Measurements from ENCODE around the gene PKDCC. TPM values are rescaled to one million over a fixed set of nuclear protein-coding genes. Genes with fewer than 3 reads are reported as not detected.

The PKDCC gene
- total and polyA plus RNA-seq, 10 of the 15 experiments (the other 5 are each of a cell fraction or from before 2014, with no cell fraction given) = 0.13 to 10.2 (median 2.3) TPM

DNA sequence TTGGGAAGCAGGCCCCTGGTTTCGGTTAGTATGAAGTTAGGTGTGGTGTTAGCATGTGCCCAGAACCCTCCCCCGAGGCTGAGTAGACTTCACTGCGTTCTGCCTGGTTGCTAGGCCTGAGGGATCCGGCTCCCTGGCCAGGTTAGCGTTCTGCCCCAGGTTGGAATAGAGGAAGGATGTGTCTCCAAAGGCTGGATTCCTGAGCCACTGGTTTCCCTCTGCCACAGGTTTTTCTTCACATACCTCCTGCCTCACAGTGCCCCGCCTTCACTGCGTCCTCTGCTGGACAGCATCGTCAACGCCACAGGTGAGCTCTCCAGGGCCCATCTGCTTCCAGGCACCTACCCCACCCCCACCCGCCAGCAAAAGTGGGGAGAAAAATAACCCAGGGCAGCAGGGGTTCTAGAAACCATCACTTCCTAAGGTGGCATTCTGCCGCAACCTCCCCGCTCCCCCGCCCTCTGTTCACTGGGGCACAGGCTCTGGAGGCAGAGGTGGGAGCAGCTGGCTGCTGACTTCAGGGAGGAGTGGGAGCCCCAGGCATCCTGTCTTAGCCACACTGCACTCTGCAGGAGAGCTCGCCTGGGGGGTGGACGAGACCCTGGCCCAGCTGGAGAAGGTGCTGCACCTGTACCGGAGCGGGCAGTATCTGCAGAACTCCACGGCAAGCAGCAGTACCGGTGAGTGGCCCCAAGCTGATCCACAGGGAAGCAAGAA, 7.1 kb downstream of the PKDCC start (continued):
- no peak for TF ChIP-seq SUZ12 (IDR thresholded peaks at IDR 0.05; ENCODE audit: unreplicated experiment)

DNA sequence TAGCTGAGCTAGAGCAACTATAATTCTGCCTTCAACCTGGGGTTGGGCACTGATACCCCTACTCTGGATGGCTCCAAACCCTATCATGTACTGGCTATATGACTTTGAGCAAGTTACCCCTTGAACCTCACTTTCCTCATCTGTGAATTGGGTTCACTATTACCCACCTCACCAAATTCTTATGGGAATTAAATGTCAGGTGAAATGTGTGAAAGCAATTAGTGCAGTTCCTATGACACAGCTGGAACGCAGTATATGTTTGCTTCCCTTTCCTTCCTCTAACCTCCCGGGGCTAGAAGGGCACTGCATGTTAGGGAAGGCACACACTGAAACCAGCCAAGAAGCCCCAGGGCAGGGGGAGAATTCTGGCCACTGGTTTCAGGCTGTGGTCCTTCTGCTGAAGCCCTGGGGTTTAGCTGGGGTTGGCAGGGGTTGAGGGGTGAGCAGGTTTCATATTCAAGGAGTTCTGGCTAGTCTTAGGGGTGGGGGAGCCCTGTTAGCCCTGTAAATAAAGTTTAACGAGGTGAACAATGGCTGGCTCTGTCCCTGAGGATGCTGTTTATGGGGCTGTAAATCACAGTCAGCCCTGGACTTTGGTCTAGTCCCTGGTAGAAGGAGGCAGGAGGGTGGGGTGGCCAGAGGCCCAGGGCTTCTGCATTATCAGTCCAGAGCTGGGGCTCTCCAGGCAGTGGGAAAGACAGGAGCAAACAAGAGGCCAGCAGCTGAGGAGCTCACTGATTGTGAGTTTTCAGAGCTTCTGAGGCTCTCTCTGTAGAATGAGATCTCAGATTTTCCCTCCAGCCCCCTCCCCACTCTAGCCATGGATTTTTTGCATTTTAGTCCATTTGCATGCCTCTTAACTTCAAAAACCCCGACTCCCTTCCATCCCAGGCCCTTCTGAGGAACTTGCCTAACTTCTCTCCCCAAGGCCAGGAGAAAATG, 8.0 kb downstream of the PKDCC start:
- DNase-seq (ENCODE audit: low read depth, low spot score) = no peak

More for the DNA sequence above, 8.0 kb downstream of the PKDCC start:
- Histone ChIP-seq H3K27me3 (replicated peaks in 1 of 2; ENCODE audit: control insufficient read depth in 2 of 2, insufficient read depth in 2 of 2, low read length in 1 of 2) (peaks cover 3% of the 10 kb centered on the region in 2 experiments; a peak in 3 of 4 replicates), H3K27ac (ENCODE audit: control insufficient read depth, insufficient read depth) (no peak overlapping the region), H3K4me1 (ENCODE audit: control insufficient read depth, insufficient read depth, low read length) (no peaks in the 10 kb centered on the region), H2AFZ (ENCODE audit: control insufficient read depth, low read depth, low read length) (no peak overlapping the region), H3K36me3 (ENCODE audit: control insufficient read depth in 2 of 2, insufficient read depth in 2 of 2, low read length in 1 of 2) (no peaks in the 10 kb centered on the region), H3K9me3 (replicated peaks; ENCODE audit: control insufficient read depth, insufficient read depth, low read length) (no peaks in the 10 kb centered on the region), H3K79me2 (ENCODE audit: control insufficient read depth, insufficient read depth, low read length) (no peaks in the 10 kb centered on the region), H3K9ac (ENCODE audit: control insufficient read depth, insufficient read depth, low read length) (no peak overlapping the region), H3K4me2 (ENCODE audit: control insufficient read depth, insufficient read depth) (no peak overlapping the region), H3K4me3 (no peak overlapping the region), H4K20me1 (ENCODE audit: control insufficient read depth, insufficient read depth) (no peaks in the 10 kb centered on the region)
- in situ Hi-C loops (cut with MboI) = no loop called here
- BruUV-seq (replicated peaks) = no TSS peak
- no peak for ATAC-seq
- POLR2A ChIA-PET = no interaction called here
- intact Hi-C loops (cut with micrococcal nuclease; ENCODE audit: unreplicated experiment) = no loop called here
- CTCF ChIA-PET = interaction anchor here (1.3 kb wide), 1 partner anchor 186 kb away, joined by 3 read pairs; no protein-coding TSS in a partner anchor
- SMC1A ChIA-PET (ENCODE audit: uncharacterized antibody, unreplicated experiment) = interaction anchor here (1.0 kb wide), 1 partner anchor 184 kb away, joined by 3 read pairs; no protein-coding TSS in a partner anchor
- no peak for TF ChIP-seq FOXK2 (IDR thresholded peaks at IDR 0.05)
- no peak for TF ChIP-seq BACH1 (IDR thresholded peaks at IDR 0.05; ENCODE audit: borderline replicate concordance)
- no peak for TF ChIP-seq CBX5 (IDR thresholded peaks at IDR 0.05; ENCODE audit: low read depth)
- no peak for TF ChIP-seq POLR2AphosphoS5 (IDR thresholded peaks at IDR 0.05; ENCODE audit: low read length)
- TF ChIP-seq, protein P1, sequence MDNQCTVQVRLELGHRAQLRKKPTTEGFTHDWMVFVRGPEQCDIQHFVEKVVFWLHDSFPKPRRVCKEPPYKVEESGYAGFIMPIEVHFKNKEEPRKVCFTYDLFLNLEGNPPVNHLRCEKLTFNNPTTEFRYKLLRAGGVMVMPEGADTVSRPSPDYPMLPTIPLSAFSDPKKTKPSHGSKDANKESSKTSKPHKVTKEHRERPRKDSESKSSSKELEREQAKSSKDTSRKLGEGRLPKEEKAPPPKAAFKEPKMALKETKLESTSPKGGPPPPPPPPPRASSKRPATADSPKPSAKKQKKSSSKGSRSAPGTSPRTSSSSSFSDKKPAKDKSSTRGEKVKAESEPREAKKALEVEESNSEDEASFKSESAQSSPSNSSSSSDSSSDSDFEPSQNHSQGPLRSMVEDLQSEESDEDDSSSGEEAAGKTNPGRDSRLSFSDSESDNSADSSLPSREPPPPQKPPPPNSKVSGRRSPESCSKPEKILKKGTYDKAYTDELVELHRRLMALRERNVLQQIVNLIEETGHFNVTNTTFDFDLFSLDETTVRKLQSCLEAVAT (IDR thresholded peaks at IDR 0.05) = no peak
- TF ChIP-seq IKZF2 (IDR thresholded peaks at IDR 0.05) = no peak
- no peak for TF ChIP-seq EED (IDR thresholded peaks at IDR 0.05; ENCODE audit: low read depth)
- no peak for TF ChIP-seq KDM1A (IDR thresholded peaks at IDR 0.05; ENCODE audit: borderline replicate concordance)
- no peak for TF ChIP-seq CHD1 (IDR thresholded peaks at IDR 0.05; ENCODE audit: low read depth, low read length)
- TF ChIP-seq PBX3 (IDR thresholded peaks at IDR 0.05; ENCODE audit: insufficient replicate concordance, low read depth, low read length) = no peak
- TF ChIP-seq IRF5 (IDR thresholded peaks at IDR 0.05; ENCODE audit: borderline replicate concordance) = no peak
- no peak for TF ChIP-seq EP300 (IDR thresholded peaks at IDR 0.05; ENCODE audit: borderline replicate concordance in 1 of 2, control insufficient read depth in 1 of 2, low read depth in 2 of 2, low read length in 2 of 2)
- no peak for TF ChIP-seq BRCA1 (IDR thresholded peaks at IDR 0.05; ENCODE audit: low read depth, low read length)
- no peak for TF ChIP-seq SRF (IDR thresholded peaks at IDR 0.05; ENCODE audit: low read depth in 2 of 2, low read length in 2 of 2)
- FAIRE-seq = no peak
- RAD21 ChIA-PET (ENCODE audit: unreplicated experiment) = interaction anchor here (0.7 kb wide), 1 partner anchor 273 kb away, joined by 3 read pairs; no protein-coding TSS in a partner anchor
- 34% methylated on average over 4 of the region's 4 CpGs for WGBS (ENCODE audit: insufficient coverage, insufficient replicate concordance, low lambda C conversion rate, missing lambda C conversion rate)
